Measurements from ENCODE around the gene PRKCE.

PRKCE gene

GRCh38 chr2:46062637-46063412, 411.4 kb downstream of the PRKCE start:
- H3K4me3 ChIP-seq (ENCODE audit: low read depth, low read length) = no peak overlapping the region

GRCh38 chr2:46064396-46064795, 412.9 kb downstream of the PRKCE start:
- no peak overlapping the region for H3K4me3 ChIP-seq (ENCODE audit: low read depth, low read length)

- H3K4me3 ChIP-seq (ENCODE audit: low read depth, low read length) = no peak overlapping the region
These were observed 413.7 kb downstream of the PRKCE start for GRCh38 chr2:46065152-46065551.

GRCh38 chr2:46066116-46066515, 414.6 kb downstream of the PRKCE start:
- no peak overlapping the region for H3K4me3 ChIP-seq (ENCODE audit: low read depth, low read length)

- H3K4me3 ChIP-seq (ENCODE audit: low read depth, low read length) = no peak overlapping the region
These were observed 415.1 kb downstream of the PRKCE start for GRCh38 chr2:46066601-46067000.

GRCh38 chr2:46067062-46067461, 415.6 kb downstream of the PRKCE start:
- H3K4me3 ChIP-seq (ENCODE audit: low read depth, low read length) = no peak overlapping the region

- no peak overlapping the region for H3K4me3 ChIP-seq (ENCODE audit: low read depth, low read length)
These were observed 416.2 kb downstream of the PRKCE start for GRCh38 chr2:46067501-46068305.

GRCh38 chr2:46068636-46069035, 417.2 kb downstream of the PRKCE start:
- no peak overlapping the region for H3K4me3 ChIP-seq (ENCODE audit: low read depth, low read length)

- no peak overlapping the region for H3K4me3 ChIP-seq (ENCODE audit: low read depth, low read length)
These were observed 419.6 kb downstream of the PRKCE start for GRCh38 chr2:46071074-46071473.

GRCh38 chr2:46072101-46072820, 420.8 kb downstream of the PRKCE start:
- no peak overlapping the region for H3K4me3 ChIP-seq (ENCODE audit: low read depth, low read length)

- no peak overlapping the region for H3K4me3 ChIP-seq (ENCODE audit: low read depth, low read length)
These were observed 422.1 kb downstream of the PRKCE start for GRCh38 chr2:46073540-46074046.

GRCh38 chr2:46074501-46074900, 423.0 kb downstream of the PRKCE start:
- no peak overlapping the region for H3K4me3 ChIP-seq (ENCODE audit: low read depth, low read length)

- no peak overlapping the region for H3K4me3 ChIP-seq (ENCODE audit: low read depth, low read length)
These were observed 424.4 kb downstream of the PRKCE start for GRCh38 chr2:46075848-46076247.

- H3K4me3 ChIP-seq (ENCODE audit: low read depth, low read length) = no peak overlapping the region
These were observed 424.8 kb downstream of the PRKCE start for GRCh38 chr2:46076251-46076650.

- H3K4me3 ChIP-seq (ENCODE audit: low read depth, low read length) = no peak overlapping the region
These were observed 425.4 kb downstream of the PRKCE start for GRCh38 chr2:46076875-46077274.

GRCh38 chr2:46077522-46078107, 426.1 kb downstream of the PRKCE start:
- no peak overlapping the region for H3K4me3 ChIP-seq (ENCODE audit: low read depth, low read length)

GRCh38 chr2:46079985-46080560, 428.6 kb downstream of the PRKCE start:
- H3K4me3 ChIP-seq (ENCODE audit: low read depth, low read length) = no peak overlapping the region

GRCh38 chr2:46082531-46083485, 431.3 kb downstream of the PRKCE start:
- H3K4me3 ChIP-seq (ENCODE audit: low read depth, low read length) = no peak overlapping the region

GRCh38 chr2:46086578-46087070, 435.1 kb downstream of the PRKCE start:
- H3K4me3 ChIP-seq (ENCODE audit: low read depth, low read length) = no peak overlapping the region
